Measurements from ENCODE around the gene KRTAP12-4. TPM values are rescaled to one million over a fixed set of nuclear protein-coding genes. Genes with fewer than 3 reads are reported as not detected.

Gene KRTAP12-4
- total RNA-seq, 1 experiment from 2014 or later, result not detected

- BruUV-seq (replicated peaks), result no TSS peak
- H3K4me1 ChIP-seq (ENCODE audit: control insufficient read depth, insufficient read depth, low read length), result no peaks in the 10 kb centered on the region
- in situ Hi-C loops (cut with HindIII; ENCODE audit: low pct_unique_long_range_greater_than_20kb, low sequenced_read_pairs), result no loop called here
- ChIA-PET POLR2A (no interaction called here), CTCF (no interaction called here)
- H3K27me3 ChIP-seq (ENCODE audit: control insufficient read depth, insufficient read depth, low read length), result no peaks in the 10 kb centered on the region
- ATAC-seq, result no peak
- H3K27ac ChIP-seq (ENCODE audit: low read length), result no peak overlapping the region
- H3K4me3 ChIP-seq (ENCODE audit: low read depth in 2 of 2, low read length in 2 of 2), result no peak overlapping the region
- no peak for TF ChIP-seq POLR2AphosphoS5 (IDR thresholded peaks at IDR 0.05; ENCODE audit: low read depth, low read length)
- no peak for TF ChIP-seq SIN3A (IDR thresholded peaks at IDR 0.05; ENCODE audit: borderline replicate concordance, insufficient read depth, low read depth, low read length)
- no peak for TF ChIP-seq CTCF (IDR thresholded peaks at IDR 0.05)
- TF ChIP-seq TCF7L2 (IDR thresholded peaks at IDR 0.05; ENCODE audit: low read depth, low read length), result no peak
- TF ChIP-seq, protein P1, sequence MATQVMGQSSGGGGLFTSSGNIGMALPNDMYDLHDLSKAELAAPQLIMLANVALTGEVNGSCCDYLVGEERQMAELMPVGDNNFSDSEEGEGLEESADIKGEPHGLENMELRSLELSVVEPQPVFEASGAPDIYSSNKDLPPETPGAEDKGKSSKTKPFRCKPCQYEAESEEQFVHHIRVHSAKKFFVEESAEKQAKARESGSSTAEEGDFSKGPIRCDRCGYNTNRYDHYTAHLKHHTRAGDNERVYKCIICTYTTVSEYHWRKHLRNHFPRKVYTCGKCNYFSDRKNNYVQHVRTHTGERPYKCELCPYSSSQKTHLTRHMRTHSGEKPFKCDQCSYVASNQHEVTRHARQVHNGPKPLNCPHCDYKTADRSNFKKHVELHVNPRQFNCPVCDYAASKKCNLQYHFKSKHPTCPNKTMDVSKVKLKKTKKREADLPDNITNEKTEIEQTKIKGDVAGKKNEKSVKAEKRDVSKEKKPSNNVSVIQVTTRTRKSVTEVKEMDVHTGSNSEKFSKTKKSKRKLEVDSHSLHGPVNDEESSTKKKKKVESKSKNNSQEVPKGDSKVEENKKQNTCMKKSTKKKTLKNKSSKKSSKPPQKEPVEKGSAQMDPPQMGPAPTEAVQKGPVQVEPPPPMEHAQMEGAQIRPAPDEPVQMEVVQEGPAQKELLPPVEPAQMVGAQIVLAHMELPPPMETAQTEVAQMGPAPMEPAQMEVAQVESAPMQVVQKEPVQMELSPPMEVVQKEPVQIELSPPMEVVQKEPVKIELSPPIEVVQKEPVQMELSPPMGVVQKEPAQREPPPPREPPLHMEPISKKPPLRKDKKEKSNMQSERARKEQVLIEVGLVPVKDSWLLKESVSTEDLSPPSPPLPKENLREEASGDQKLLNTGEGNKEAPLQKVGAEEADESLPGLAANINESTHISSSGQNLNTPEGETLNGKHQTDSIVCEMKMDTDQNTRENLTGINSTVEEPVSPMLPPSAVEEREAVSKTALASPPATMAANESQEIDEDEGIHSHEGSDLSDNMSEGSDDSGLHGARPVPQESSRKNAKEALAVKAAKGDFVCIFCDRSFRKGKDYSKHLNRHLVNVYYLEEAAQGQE (IDR thresholded peaks at IDR 0.05; ENCODE audit: insufficient read depth in 1 of 2, low read depth in 2 of 2, low read length in 1 of 2), result no peak
- intact Hi-C loops (cut with micrococcal nuclease; ENCODE audit: unreplicated experiment), result no loop called here
- no peaks in the 10 kb centered on the region for H3K36me3 ChIP-seq (ENCODE audit: control insufficient read depth, insufficient read depth, low read length)
- no peak for DNase-seq (ENCODE audit: low read depth, low spot score)
- H3K9me3 ChIP-seq (ENCODE audit: control insufficient read depth, insufficient read depth, low read depth, low read length), result no peaks in the 10 kb centered on the region; the same call in 1 of the 2 replicates
Observed at GRCh38 chr21:44617071-44617501, 37.4 kb downstream of the KRTAP12-4 start.

DNA sequence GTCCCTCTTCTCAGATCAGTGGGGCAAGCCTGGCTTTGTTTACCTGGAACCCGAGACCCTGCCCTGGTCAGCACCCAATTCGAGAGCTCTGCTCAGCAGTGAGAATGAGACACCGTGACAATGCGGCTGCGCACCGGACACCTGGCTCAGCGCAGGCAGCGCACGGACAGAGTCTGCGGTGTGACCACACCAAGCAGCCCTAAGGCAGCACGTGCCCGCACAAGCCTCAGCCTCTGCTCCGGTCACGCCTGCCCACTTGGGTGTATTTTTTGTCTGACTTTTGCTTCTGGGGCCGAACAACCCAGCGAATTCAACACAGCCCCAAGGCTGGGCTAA, 37.9 kb downstream of the KRTAP12-4 start:
- DNase-seq (ENCODE audit: low read depth, low spot score) (no peak), ATAC-seq (no peak)
- in situ Hi-C loops (cut with HindIII; ENCODE audit: low pct_unique_long_range_greater_than_20kb, low sequenced_read_pairs) (no loop called here), intact Hi-C loops (cut with micrococcal nuclease; ENCODE audit: unreplicated experiment) (no loop called here)
- no peaks in the 10 kb centered on the region for H3K36me3 ChIP-seq (ENCODE audit: control insufficient read depth, insufficient read depth, low read length)
- no TSS peak for BruUV-seq (replicated peaks)
- no peak overlapping the region for H3K27ac ChIP-seq (ENCODE audit: low read length)
- H3K4me1 ChIP-seq (ENCODE audit: control insufficient read depth, insufficient read depth, low read length), result no peaks in the 10 kb centered on the region
- H3K27me3 ChIP-seq (ENCODE audit: control insufficient read depth, insufficient read depth, low read length), result no peaks in the 10 kb centered on the region
- H3K9me3 ChIP-seq (ENCODE audit: control insufficient read depth, insufficient read depth, low read depth, low read length), result no peaks in the 10 kb centered on the region; the same call in 1 of the 2 replicates
- ChIA-PET CTCF (no interaction called here), POLR2A (no interaction called here)
- TF ChIP-seq CTCF (IDR thresholded peaks at IDR 0.05) (no peak), TCF7L2 (IDR thresholded peaks at IDR 0.05; ENCODE audit: low read depth, low read length) (no peak), SIN3A (IDR thresholded peaks at IDR 0.05; ENCODE audit: borderline replicate concordance, insufficient read depth, low read depth, low read length) (no peak), POLR2AphosphoS5 (IDR thresholded peaks at IDR 0.05; ENCODE audit: low read depth, low read length) (no peak)
- TF ChIP-seq, protein P1 (IDR thresholded peaks at IDR 0.05; ENCODE audit: insufficient read depth in 1 of 2, low read depth in 2 of 2, low read length in 1 of 2), result no peak
- no peak overlapping the region for H3K4me3 ChIP-seq (ENCODE audit: low read depth in 2 of 2, low read length in 2 of 2)
